GM19328 (cell line): ENCODE measurements around the gene TRIM4.
"Not testable (repeated sequence)": the region's sequence is repeated elsewhere in the genome, so short reads cannot be mapped to it uniquely, and the experiment has no call there.

Experiments
- ATAC-seq: cut with Tn5 transposase; IDR thresholded peaks from one replicate; pipeline ENCODE4 v1.9.1; 2021; ENCODE audit warnings: mild to moderate bottlenecking, moderate library complexity; ENCODE audit not compliant: unreplicated experiment

Gene TRIM4, protein sequence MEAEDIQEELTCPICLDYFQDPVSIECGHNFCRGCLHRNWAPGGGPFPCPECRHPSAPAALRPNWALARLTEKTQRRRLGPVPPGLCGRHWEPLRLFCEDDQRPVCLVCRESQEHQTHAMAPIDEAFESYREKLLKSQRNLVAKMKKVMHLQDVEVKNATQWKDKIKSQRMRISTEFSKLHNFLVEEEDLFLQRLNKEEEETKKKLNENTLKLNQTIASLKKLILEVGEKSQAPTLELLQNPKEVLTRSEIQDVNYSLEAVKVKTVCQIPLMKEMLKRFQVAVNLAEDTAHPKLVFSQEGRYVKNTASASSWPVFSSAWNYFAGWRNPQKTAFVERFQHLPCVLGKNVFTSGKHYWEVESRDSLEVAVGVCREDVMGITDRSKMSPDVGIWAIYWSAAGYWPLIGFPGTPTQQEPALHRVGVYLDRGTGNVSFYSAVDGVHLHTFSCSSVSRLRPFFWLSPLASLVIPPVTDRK

DNA sequence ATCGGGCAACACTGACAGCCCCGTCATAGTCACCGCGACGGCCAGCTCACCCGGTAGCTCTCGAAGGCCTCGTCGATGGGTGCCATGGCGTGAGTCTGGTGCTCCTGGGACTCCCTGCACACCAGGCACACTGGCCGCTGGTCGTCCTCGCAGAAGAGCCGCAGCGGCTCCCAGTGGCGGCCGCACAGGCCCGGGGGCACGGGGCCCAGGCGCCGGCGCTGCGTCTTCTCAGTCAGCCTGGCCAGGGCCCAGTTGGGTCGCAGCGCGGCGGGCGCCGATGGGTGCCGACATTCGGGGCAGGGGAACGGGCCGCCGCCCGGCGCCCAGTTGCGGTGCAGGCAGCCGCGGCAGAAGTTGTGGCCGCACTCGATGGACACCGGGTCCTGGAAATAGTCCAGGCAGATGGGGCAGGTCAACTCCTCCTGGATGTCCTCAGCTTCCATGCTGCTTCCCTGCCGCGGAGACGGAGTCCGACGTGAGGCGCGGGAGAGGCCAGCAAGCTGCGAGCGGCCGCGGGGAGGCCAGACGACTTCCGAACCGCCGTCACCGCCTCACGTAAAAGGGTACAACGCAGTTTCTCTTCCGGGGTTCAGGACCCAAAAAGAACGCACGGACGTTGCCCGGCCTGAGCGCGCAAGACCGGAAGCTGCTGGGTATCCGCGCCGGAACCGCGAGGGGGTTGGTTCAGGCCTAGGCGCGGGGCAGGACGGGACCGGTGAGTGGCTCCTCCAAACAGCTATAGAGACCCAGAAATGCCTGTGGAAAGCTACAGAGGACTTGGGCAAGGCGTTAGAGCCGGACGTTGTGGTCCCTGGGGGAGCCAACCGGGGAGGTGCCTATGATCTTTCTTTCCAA lies at the start of gene TRIM4:
Gene TRIM4 (minus strand): TSS at position 572 of the 855 bp plus-strand sequence. CDS start 129 bp downstream, at position 443.
- peak; percentile 91 for ATAC-seq

DNA sequence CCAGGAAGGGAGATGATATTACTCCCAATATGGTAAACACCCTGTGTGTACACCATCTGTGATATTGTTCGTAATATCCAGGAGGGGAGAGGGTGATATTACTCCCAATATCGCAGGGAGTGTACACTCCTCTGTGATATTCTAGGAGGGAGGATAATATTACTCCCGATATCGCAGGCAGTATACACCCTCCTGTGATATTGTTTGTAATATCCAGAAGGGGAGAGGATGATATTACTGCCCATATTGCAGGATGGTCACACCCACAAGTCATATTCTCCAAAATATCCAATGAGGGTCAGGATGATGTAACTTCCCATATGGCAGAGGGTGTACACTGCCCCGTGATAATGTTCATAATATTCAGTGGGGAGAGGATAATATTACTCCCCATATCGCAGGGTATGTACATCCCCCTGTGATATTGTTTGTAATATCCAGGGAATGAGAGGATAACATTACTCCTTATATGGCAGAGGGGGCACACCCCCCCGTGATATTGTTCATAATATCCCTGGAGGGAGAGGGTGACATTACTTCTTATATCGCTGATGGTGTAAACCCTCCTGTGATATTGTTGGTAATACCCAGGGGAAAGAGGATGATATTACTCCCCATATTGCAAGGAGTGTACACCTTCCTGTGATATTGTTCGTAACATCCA lies 39.4 kb upstream of the TRIM4 start:
- ATAC-seq, result no peak

DNA sequence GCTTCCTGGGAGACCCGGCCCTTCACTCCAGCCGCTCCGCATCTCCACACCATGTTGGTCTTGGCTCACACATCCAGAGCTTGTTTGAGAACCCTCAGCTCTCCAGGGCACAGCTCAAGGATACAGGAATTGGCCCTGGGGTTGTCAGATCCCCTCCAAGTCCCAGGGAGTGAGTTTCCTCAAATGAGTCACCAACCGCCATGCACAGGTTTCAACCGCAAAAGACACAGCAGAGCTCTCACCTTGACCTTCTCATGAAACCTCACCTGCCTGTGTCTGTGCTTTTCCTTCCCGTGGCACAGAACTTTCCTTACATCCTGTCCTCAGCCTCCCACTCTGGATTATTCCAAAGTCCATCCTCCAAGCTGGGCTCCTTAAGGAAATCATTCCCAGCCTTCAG lies 35.9 kb upstream of the TRIM4 start:
- no peak for ATAC-seq

DNA sequence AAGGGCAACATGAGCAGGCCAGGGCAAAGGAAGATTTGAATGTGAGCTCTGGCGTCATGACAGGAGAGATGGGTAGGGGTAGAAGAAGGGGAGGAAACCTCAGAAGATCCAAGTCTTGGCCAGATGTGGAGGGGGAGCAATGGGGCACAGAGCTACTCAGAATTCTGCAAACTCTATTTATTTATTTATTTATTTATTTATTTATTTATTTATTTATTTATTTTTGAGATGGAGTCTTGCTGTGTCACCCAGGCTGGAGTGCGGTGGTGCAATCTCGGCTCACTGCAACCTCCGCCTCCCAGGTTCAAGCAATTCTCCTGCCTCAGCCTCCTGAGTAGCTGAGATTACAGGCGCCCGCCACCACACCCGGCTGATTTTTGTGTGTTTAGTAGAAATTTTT lies 35.3 kb upstream of the TRIM4 start:
- not testable (repeated sequence) for ATAC-seq

DNA sequence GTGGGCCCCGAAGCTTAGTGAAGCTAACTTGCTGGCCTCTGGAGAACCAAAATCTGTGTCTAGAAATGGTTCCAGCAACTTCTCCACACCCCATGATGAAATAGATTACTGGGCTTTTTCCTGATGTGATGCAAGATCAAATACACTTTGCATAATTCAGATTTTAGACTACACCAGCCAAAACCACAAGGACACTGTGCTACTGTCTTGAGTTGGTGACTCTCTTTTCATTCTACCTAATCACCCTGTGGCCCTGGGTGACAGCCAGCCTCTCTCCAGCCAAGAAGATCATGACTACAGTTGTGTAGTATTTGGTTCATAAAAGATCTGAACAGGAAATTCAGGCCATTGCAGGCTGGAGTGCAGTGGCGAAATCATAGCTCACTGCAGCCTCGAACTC lies 34.3 kb upstream of the TRIM4 start:
- ATAC-seq, result no peak

DNA sequence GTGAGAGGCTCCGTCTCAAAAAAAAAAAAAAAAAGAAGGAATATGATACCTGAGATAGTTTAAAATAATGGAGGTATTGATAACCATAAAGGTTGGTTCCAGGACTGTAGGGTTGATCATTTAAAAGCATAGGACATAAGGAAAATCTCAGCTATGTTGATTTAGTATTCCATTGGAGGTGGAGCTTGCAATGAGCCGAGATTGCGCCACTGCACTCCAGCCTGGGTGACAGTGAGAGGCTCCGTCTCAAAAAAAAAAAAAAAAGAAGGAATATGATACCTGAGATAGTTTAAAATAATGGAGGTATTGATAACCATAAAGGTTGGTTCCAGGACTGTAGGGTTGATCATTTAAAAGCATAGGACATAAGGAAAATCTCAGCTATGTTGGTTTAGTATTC lies 33.3 kb upstream of the TRIM4 start:
- ATAC-seq, result not testable (repeated sequence)

DNA sequence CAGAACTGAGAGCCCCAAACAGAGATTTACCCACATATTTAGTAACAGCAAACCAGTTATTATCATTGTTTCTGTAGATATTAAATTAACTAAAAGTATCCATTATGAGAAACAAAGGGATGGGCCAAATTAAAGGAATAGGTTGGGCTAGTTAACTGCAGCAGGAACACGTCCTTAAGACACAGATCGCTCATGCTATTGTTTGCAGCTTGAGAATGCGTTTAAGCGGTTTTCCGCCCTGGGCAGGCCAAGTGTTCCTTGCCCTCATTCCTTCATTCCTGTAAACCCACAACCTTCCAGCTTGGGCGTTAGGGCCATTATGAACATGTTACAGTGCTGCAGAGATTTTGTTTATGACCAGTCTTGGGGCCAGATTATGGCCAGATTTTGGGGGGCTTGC lies 31.5 kb upstream of the TRIM4 start:
- ATAC-seq, result not testable (repeated sequence)

DNA sequence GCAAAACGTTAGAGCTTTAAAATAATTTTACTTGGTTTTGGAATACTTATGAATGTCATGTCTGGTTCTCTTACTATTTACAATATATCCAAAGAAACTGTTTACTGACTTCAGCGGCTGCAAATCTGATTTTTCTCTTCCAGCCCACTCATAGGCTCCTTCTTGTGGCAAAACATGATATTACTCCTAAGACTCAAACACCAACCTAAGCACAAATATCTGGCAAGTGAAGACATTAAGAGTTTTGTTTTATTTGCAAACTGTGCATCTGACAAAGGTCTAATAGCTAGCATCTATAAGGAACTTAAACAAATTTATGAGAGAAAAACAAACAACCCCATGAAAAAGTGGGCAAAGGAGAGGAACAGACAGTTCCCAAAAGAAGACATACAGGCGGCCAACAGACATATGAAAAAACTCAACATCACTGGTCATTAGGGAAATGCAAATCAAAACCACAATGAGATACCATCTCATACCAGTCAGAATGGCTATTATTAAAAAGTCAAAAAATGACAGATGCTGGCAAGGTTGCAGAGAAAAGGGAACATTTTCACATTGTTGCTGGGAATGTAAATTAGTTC lies 30.4 kb upstream of the TRIM4 start:
- no peak for ATAC-seq

DNA sequence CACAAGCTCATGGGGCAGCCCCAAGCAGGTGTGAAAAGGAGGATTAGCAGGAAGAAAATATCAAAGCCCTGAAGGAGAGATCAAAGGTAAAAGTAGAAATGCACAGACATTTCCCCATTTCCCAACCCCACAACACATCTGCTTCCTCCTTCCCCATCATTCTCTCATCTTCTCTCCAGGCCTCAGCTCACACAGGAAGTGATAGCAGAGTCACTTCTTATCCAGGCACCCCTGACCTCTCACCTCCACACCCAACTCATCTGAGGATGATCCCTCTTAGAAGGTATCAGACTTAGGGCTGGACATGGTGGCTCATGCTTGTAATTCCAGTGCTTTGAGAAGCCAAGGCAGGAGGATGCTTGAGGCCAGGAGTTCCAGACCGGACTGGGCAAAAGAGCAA lies 28.3 kb upstream of the TRIM4 start:
- ATAC-seq, result no peak

DNA sequence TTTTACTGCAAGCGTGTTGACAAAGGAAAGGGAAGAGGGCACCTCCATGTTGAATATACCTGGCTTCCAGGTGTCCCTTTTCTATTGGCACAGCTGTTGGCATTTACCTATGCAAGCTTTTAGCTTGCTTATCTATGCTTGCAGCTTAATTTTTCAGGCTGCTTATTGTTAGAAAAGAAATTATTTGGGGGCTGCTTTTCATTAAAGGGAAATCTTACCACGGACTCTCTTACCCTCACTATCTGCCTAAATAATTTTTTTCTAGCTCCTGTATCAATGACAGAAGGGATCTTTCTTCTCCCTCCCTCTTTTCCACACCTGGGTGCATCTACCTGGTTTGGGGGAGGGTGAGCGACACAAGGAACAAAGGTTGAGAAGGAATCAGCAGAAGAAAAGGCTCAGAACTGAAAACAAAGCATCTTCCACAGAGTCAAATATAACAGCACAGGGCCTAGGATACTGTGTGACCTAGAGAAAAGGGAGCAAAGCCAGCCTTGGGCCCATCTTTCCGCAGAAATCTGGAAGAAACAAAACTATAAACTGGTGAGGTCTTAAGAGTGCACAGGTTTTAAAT lies 25.3 kb upstream of the TRIM4 start:
- no peak for ATAC-seq

DNA sequence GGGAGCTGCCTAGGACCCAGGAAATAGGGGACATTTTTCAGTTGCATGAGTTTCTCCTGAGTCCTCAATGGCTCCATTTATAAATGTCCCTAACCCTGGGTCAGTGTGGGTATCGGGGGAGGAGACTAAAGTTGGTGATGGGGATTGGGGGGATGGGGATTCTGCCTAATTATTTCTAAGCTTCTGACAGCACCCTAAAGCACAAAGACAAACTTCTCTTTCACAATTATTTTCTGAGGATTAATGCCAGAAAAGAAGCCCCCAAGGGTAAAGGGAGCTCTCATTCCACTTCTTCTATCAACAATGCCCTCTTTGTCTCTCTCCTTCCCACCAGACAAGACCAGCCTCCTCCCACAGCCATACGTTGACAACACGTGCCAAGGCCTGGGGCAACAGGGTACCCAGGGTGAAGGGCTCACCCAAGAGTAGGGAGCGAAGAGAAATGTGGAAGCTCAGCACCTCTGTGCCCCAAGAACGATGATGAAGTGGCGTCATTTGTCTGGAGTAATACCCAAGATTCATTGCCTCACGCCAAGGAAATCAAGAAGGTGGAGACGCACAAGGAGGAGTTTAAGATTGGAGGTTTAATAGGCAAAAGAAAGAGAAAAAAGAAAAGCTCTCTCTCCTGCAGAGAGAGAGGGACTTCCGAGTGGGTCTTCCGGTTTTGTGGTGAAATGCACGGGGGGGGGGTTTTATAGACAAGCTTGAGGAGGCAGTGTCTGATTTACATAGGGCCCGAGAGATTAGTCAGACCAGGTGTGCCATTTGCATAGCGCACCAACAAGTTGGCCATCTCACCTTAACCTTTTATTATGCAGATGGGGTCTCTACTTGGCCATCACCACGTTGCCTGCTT lies 24.5 kb upstream of the TRIM4 start:
- ATAC-seq, result no peak

DNA sequence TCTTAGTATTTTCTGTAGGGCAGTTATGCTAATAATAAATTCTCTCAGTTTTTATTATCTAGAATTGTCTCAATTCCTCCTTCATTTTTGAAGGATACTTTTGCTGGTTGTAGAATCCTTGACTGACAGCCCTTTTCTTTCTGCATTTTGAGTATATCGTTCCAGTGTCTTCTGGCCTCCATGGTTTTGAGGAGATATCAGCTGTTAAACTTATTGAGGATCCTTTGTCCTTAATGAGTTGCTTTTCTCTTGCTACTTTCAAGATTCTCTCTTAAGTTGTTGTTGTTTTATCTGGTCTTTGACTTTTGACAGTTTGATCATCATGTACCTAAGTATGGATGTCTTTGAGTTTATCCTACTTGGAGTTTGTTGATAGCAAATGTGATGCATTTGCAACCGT lies 19.0 kb upstream of the TRIM4 start:
- no peak for ATAC-seq

DNA sequence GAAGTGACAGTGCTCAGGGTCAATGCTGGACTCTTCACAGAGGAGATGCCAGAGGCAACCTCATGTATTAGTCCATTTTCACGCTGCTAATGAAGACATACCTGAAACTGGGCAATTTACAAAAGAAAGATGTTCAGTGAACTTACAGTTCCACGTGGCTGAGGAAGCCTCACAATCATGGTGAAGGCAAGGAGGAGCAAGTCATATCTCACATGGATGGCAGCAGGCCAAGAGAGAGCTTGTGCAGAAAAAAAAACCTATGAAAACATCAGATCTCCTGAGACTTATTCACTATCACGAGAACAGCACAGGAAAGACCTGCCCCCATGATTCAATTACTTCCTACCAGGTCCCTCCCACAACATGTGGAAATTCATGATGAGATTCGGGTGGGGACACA lies 15.7 kb upstream of the TRIM4 start:
- ATAC-seq, result not testable (repeated sequence)

DNA sequence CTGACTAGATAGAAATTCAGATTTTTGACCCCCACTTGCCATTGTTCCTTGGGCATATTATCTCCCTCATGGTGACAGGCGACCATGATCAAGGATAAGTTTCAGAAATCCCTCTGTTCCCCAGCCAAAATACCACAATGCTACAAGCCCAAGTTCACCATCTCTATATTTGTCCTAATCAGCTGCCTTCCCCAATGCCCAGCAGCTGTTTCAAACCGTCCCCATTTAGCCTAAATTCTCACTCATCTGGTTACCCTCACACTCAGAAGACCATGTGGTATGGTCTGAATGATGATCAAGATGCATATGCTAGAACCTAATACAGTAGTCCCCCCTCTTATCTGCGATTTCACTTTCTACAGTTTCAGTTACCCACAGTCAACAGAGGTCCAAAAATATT lies 11.0 kb upstream of the TRIM4 start:
- no peak for ATAC-seq

DNA sequence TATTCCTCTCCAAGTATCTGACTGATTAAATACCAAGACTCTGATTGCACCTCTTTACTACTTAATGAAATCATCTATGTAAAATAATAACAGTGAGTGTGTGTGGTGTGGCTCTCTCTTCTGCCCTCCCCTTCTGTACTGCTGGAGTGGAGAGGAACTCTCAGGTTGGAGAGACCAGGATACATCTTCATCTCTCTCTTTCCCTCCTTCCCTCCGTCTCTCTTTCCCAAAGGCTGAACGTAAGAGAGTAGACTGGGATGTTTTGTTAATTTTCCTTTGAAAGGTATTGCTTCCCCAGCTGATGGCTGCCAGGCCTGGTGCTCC lies 10.4 kb upstream of the TRIM4 start:
- ATAC-seq, result no peak

DNA sequence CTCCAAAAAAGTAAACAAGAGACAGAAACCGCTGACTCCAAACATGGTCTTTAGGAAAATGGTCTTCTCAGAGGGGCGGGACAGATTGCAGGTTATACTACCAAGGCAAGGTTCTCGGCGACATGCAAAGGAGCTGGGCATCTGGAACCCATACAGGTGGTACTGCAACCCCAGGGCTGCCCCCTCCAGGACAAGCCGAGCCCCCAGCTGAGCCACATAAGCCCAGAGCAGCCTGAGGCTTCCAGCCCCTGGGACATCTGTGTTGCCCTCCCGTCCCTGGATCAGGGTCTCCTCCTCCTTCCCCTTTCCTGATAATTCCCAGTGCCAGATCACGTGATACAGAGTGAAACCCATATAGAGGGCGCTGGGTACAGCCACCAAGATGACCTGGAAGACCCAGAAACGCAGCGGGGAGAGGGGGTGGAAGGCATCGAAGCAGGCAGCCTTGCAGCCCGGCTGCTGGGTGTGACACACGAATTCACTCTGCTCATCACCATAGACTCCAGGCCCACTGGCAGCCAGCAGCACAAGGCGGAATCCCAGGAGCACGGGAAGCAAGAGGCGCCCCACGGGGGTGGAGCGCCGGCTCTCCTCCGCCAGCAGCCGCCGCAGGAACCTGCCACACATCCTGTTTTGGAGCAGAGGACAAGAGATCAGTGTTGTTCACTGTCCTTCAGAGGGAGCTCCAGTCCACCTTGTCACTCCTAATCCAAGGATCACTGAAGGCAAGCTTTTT lies 9.8 kb upstream of the TRIM4 start, which contains the start of gene GJC3:
Gene GJC3 (minus strand): TSS at position 627 of the 736 bp plus-strand sequence. CDS start 0 bp downstream, at position 627.
- ATAC-seq, result no peak

DNA sequence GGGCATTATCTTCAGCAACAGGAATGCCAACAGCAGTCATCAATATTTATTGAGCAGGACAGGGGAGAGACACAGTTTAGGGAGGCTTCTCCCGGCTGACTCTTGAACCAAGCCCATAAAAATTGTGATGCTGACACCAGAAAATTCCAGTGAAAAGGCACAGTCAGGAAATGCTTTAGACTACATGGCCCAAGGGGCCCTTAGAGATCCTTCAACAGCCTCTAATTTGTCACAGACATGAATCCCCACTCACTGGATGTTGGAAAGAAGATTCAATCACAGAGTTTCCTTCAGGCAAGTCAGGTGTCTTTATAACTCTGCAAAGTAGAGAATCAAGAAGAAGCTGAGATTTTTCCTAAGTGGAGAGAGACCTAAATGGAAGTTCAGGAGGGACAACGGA lies 8.9 kb upstream of the TRIM4 start:
- ATAC-seq, result no peak

DNA sequence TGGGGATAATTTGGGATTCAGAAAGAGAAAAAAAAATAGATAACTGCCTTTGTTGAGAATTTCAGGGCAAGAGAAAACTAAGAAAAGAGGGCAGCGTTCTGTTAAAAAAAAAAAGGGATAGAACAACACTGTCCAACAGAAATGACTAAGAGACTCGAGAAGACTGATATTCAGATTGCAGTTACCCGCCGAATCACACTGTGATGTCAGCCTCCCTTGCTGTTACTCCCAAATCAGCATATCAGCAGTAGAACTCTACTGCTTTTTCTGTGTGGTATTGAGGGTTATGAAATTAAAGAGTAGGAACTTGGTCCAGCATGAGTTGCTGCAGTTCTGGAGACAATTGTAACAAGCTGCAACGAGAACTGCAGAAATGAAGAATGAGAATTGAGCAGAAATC lies 8.2 kb upstream of the TRIM4 start:
- no peak for ATAC-seq

DNA sequence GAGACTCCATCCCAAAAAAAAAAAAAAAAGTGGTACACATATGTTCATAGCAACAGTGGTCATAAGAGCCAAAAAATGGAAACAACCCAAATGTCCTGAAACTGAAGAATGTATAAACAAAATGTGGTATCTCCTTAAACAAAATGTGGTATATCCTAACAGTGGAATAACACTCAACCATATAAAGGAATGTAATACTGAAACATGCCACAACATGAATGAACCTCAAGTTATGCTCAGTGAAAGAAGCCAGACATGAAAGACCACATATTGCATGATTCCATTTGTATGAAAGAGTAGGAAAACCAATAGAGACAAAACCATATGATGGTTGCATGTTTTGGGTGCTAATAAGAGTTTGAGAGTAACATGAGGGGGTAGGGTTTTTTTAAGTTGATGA lies 7.0 kb upstream of the TRIM4 start:
- ATAC-seq, result no peak
